IPS DF 4.7 (cell line): ENCODE data around the gene SAP30L.

ENCODE experiments used
- DNase-seq: peaks from one replicate; pipeline ENCODE4 v3.0.0-alpha.2; 2013; ENCODE audit warnings: low spot score; ENCODE audit errors: extremely low read depth

SAP30L gene

DNA sequence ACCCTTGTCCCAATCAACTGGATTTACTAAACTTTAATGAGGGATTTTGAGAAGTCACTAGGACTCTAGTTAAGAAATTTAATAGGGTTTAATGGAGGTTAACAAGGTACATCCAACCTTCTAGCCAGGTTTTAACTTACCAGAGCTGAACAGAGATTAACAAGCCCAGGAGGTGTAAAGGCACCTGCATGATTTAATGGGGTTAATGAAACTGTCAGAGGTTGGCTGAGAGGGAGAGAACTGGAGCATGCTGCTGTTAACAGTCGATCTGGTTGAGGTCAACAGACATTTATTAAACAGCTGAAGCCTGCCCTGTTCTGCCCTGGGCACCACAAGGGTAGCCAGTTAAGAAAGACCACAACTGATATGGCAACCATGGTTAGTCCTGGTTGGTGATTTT, 18.6 kb downstream of the SAP30L start:
- DNase-seq: no peak

- no peak for DNase-seq
Observed at GRCh38 chr5:154465169-154465568, 19.4 kb downstream of the SAP30L start.

DNA sequence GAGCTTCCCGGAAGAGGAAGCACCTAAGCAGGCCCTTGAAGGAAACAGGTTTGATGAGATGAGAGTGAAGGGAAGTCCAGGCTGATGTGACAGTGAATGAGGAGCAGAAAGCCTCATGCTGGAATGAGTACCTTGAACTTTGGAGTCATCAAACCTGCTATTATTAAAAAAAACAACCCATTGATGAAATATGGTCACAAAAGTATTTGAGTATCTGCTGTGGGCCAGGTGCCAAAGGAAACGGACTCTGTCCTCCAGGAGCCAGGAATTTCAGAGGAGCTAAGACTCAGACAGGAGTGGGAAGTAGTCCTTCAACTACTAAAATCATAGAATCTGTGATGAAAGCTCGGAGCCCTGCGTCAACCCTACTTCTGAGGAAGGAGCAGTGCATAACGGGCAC, 20.4 kb downstream of the SAP30L start:
- DNase-seq: no peak

- DNase-seq: no peak
Observed at GRCh38 chr5:154466671-154467070, 20.9 kb downstream of the SAP30L start.

DNA sequence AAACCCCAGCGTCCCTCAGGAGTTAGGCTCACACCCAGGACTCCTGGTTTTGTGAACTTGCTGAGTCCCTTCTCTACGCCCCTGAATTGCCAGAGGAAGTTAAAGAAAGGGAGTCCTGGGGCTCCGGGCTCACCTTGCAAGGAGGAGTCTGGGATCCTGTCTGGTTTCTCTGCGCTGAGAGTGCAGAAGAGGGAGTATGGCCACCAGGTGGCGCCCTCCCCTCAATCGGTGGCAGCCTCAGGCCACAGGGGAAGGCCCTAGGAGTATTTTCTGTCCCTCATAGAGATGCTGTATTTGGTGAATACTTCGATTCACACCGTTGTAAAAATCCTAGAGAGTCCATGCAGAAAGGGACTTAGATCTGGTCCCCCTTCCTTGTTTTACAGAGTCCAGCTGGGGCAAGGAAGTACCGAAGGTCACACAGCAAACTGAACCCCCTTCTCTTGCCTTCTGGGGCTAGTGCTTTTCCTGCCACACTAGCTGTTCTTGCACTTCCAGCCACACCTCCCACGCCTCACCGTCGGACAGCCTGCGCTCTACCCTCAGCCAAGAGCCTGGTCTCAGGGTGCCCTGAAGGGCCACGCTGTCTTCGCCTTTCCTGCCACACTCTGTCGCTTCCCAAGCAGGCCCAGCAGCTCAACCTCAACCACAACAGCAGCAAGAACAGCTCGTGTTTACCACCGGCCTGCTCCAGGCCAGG, 22.0 kb downstream of the SAP30L start:
- DNase-seq: no peak

- DNase-seq: no peak
Observed at GRCh38 chr5:154470137-154470536, 24.3 kb downstream of the SAP30L start.

DNA sequence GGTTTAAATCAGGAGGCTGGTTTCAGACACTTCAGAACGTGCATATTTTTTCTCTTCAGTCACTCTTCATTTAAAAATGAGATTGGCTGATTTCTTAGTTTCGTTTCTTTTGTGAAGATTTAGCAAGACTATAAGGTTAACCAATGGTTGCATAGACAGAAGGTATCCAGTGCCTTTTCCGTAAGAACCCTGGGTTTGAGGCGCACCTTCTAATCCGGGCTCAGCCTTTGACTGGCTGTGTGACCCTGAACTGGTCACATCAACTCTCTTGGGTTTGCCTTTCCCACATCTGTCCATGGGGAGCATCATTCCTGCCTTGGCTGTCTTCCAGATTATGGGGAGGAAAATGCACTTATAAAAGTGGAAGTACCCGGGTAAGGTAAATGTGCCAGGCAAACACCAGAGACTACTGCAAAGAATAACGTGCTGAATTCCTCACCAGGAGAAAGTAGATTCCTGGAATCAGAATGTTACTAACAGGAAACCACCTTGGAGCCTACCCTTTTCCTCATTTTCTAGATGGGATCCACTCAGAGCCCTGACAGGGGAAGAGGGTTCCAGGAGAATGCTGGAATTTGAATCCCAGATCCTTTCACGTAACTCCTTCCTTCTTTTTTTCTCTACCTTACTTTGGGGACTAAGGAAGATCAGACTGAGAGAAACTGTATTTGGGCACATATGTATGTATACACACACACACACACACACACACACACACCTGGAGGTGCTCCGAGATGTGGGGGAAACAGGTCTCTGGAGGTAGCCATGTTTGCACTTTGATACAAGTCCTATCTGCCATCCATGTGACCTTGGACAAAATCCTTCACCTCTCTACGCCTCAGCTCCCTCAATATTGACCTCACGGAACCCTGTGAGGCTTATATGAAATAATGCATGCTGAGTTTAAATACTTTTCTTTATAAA, 25.4 kb downstream of the SAP30L start:
- no peak for DNase-seq

GRCh38 chr5:154472871-154473580, 27.2 kb downstream of the SAP30L start:
- no peak for DNase-seq

DNA sequence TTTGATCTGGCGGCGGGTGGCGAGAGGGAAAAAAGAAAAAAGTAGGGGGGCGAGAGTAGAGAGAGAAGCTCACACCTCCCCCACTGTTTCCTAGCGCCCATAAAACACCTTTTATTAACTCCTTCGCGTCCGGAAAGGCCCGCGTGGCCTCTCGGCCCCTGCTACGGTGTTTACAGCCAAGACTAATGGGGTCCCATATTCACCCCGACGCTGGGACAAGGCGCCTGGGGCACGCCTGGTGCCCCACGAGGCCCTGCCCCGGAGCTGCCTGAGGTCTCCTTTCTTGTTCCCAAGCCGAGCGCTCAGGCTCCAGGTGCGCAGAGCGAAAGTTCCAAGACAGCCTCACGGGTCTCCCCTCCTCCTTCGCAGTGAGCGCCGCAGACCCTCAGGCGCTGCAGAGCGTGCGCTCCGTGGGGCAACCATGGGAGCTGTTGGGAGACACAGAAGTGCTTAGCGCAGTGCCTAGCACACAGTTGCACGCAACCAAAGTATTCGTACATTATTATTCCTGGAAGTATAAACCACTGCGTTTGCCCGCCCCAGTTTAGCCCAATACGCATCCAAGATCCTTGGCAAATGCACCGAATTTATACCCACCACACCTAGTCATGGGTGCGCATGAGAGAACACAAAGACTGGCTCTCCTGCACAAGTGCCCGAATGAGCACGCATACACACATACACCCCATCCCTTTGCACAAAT, 27.9 kb downstream of the SAP30L start:
- DNase-seq: no peak

- no peak for DNase-seq
Observed at GRCh38 chr5:154474396-154475334, 28.9 kb downstream of the SAP30L start.

- no peak for DNase-seq
Observed at GRCh38 chr5:154475591-154476353, 30.0 kb downstream of the SAP30L start.

- no peak for DNase-seq
Observed at GRCh38 chr5:154476354-154477205, 30.8 kb downstream of the SAP30L start.

DNA sequence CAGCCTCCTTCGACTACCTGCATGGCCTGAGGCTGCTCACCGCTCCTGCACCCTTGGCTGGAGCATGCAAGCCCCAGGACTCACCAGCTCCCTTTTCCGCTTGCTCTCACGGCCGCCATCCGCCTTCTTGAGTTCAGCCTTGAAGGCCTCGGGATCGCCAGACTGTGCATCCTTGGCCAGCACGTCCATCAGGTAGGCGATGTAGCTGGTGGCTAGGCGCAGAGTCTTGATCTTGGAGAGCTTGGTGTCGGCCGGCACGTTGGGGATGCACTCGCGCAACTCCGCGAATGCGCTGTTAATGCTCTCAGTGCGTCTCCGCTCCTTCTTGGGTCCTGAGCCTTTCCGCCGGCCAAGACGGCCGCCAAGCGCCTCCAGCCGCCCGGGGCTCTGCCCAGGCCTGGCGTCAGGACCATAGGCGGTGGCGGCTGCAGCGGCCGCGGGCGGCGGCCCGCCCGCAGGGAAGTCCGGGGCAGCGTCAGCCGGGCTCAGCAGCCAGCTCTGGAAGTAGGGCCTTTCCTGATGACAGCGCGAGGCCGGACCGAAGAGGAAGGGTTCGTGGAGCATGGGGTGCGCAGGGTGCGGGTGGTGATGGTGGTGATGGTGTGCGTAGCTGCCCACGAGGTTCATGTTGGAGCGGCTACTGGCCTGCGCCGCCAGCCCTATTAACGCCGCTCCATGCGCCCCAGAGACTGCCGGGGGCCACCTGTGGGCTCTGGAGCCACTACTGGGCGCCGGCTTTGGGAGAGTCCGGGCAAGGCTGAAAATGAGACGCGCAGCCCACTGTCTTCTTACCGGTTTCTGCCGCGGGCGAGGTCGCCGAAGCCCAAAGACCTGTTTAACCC, 31.8 kb downstream of the SAP30L start:
- DNase-seq: no peak

- DNase-seq: no peak
Observed at GRCh38 chr5:154478224-154478565, 32.4 kb downstream of the SAP30L start, which contains the start of gene HAND1. Gene HAND1 (minus strand): TSS chr5:154478227. CDS start chr5:154478008, 219 bp downstream.

DNA sequence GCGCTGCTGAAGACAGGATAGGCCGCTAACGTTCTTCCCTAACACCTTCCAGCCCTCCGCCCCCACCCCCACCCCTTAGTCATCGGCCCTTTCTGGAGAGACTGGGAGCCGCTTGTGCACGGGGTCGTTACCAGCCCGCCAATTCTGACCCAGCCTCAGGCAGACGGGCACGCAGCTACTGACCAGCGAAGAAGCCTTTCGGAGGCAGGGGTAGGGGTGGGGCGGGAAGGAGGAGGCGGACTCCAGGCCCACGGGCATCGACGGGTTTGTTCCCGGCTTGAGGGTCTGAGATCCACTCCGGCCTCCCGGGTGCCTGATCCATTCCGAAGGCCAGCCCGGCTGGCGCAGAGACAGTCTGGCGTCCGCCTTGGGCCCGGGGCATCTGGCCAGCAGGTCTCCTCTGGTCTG, 33.0 kb downstream of the SAP30L start:
- no peak for DNase-seq

- DNase-seq: no peak
Observed at GRCh38 chr5:154479160-154479943, 33.6 kb downstream of the SAP30L start.
